ENCODE measurements around the gene TFIP11.

TFIP11 gene

DNA sequence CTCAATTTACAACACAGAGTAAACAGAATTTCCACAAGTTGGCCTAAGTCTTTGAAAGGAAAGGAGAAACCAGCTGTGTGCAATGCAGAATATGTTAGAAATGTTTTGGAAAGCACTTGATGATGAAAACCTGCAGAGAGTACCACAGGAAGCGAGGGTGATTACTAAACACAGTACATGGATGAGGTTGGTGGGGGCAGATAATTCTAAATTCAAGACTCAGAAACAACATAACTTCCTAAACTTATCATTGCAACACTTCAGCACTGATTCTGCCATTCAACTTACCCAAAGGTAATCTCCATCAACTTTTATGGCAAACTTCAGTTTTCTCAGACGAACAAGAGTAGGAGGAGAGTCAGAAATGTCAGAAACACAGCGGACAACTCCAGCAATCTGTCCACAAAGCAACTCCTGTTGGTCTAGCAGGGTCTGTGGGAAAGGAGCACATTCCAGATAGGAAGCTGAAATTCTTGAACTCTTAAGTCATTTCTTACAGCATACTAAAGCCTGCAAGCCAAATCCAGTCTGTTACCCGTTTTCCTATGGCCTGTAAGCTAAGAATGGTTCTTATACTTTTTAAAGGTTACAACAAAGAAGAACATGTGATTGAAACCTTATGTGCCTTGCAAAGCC, 35.5 kb downstream of the TFIP11 start:
- no peak for DNase-seq

DNA sequence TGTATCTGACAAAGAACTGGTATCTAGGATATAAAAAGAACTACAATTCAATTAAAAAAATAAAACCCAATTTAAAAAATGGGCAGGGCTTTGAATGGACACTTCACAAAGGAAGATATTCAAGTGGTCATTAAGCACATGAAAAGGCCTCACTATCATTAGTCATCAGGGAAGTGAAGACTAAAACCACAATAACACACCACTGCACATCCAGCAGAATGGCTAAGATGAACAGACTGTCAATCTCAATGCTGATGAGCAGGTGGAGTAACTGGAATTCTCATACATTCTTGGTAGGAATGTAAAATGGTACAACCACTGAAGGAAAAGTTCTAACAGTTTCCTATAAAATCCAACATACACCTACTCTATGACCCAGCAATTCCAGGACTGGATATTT, 37.6 kb downstream of the TFIP11 start:
- DNase-seq, result no peak

DNA sequence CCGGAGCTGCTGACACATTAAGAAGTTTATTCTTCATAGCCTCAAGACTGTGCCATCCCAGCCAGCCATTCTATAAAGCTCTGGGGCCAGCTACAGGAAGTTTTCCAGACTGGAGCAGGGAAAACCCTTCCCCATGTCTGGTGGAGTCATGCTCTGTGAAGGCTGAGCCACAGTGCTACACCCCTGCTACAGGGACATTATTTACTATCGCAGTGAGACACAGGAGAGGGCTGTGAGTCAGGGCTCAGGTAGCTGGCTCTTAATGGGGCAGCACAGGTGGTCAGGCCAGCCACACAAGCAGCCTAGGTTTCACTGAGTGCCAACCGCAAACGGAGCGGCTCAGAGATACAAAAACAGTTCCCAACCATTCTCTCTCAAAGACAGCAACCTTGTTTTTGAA, 40.8 kb downstream of the TFIP11 start:
- DNase-seq, result no peak

DNA sequence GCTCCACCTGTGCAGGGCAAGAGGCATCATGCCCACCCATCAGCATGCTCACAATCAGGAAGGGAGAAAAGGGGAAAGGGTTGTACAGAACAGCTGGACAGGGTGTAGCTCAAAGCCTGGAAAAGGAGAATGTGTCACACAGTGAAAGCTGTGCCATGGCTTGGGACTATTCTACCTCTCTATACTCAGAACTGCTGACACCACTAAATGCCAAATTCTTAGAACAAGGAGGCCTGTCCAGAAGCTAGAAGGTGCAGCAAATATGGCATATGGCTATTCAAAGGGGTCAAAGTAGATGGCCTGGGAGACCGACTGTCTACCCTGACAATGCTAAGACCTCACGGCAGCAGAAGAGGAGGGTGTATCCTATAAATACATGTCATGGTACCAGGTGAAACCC, 41.5 kb downstream of the TFIP11 start:
- DNase-seq, result no peak

DNA sequence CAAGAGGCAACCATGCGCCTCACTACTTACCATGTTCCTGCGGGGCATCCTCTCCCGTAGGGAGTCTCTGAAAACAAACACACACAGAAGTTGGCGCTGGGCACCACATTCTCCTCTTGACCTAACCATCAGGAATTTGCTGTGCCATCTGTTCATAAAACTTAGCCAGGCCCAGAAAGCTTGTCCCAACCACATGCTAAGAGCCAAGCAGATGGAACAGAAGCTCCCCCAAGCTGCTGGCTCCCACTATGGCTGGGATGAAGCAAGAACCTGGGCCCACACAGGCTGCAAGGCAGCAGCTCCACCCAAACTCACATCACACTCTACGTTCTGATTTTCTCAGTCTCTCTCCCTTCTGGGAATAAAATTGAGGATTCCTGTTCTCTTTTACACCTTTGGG, 46.1 kb downstream of the TFIP11 start:
- no peak for DNase-seq

DNA sequence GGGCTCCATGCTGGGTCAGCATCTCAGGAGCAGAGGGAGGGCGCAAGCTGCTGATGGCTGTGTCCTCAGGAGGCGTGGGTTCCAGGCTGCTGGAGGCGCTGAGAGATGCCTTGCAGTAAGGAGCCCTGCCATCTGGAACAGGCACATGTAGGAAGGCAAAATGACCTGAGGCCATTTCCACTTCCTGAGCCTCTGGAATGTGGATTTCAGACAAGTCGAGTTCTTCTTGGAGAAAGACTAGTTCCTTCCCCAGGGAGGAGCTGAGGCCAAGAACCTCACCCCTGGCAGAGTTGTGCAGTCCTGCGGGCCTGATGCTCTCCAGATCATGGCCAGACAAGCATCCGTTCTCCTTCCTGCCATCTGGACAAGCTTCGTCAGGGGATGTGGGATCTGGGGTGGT, 48.0 kb downstream of the TFIP11 start:
- DNase-seq, result no peak

DNA sequence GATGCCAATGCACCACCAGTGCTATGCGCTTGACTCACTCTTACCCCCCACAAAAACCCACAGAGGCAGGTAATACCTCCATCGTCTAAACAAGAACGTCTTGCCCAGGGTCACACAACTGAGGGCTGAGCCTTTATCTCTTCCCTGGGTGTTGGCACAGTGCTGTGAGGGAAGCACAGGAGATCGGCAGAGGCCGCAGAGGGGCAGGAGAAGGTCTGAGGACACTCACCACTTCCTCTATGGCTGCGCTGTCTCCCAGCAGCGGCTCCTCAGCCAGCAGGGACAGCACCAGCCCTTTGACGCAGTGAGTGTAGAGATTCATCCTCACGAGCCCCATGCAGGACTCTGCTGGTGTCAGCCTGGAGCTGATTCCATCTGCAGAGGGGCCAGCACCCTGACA, 48.6 kb downstream of the TFIP11 start:
- DNase-seq, result no peak

DNA sequence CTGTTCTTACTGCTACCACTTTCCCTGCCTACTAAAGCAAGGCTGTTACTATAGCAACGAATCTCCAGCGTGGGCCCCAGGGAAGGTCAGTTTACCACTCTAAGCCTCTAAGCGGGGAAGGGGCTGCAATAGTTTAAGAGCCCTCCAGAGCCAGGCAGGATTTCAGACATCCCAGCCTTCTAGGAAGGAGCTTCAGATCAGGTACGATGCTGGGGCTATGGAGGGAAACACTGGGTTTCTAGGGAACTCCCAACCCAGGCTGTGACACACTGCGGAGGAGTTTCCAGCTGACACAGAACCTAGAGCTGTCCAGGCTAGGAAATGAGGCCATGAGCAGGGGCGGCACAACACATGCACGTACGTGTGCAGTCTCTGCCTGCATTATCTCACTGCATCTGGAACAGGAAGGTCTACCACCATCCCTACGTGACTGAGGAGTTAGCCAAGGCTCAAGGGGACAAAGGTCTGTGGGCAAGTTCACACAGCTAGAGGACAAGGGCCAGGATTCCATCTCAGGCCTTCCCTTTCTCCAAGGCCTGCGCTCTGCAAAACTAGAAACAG, 49.1 kb downstream of the TFIP11 start:
- no peak for DNase-seq

DNA sequence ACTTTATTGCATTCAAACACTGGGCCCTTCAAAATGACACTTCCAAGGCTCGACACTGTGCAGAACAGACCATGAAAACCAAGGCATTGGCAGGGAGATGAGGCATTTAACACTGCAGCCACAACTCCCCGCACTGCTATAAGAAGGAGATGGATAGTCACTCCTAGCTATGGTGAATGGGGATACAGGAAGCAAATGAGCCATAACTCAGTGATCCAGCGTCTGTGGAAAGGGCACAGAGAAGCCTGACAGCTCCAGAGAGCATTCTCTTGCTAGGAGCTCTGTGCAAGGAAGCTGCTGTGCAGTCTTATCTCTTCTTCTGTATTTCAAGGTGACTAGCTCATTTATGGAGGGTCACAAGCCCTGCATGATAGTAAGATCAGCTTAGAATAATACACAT, 49.6 kb downstream of the TFIP11 start:
- no peak for DNase-seq

DNA sequence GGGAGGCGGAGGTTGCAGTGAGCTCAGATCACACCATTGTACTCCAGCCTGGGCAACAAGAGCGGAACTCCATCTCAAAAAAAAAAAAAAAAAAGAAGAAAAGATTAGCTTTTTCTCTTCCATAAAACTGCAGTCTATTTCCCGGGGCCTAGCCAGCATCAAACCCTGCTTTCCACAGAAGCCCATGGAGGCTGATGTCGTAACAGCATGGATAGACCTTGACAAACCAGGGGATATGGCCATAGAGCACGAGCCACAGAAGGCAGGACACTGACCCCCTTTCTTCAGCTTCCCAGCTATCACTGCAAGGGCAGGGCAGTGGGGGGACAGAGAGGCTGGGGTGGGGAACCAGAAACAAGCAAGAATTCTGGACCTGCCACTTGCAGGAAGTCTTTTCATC, 50.2 kb downstream of the TFIP11 start:
- no peak for DNase-seq

DNA sequence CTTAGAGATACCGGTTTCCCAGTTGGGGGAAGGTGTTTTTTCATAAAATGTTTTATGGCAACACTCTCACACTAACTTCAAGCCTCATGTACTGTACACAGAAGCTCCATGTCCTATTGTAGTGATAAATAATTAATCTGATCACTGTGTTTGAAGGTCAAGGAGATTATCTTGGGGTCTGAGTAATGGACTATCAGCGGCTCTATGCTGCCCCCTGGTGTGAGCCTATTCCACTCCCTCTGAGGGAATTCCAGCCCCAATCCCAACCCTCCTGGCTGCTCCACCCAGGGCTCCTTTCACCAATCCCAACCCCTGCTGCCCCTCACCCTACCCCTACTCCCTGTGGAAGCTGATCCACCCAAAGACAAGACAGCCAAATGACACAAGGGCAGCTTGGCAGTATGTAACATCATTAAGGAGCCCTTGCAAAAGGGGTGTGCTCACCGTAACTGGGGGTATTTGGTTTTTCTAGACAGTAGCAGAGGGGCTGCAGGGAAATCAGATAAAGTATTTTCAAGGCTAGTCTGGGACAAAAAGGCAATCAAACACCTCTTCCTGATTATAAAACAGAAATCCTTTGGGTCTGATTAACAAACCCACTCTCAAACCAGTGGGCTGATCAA, 51.0 kb downstream of the TFIP11 start:
- peak; percentile 27 for DNase-seq

DNA sequence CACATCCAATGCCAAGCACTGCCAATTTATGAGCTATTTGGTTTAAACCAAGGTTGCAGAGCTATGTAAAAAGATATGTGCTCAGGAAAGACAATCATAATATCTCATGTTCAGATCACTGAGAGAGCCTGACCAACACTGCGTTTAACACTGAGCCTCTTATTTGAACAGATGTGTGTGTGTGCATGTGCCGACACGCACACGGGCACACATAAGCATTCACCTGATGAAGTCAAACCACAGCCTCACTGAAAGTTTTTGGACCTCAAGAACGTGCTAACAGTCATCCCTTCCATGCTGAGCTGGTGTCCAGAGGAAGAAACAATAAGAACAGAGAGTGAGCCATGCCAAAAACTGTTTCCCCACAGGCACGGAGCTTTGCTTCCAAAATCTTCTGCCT, 52.1 kb downstream of the TFIP11 start:
- no peak for DNase-seq

DNA sequence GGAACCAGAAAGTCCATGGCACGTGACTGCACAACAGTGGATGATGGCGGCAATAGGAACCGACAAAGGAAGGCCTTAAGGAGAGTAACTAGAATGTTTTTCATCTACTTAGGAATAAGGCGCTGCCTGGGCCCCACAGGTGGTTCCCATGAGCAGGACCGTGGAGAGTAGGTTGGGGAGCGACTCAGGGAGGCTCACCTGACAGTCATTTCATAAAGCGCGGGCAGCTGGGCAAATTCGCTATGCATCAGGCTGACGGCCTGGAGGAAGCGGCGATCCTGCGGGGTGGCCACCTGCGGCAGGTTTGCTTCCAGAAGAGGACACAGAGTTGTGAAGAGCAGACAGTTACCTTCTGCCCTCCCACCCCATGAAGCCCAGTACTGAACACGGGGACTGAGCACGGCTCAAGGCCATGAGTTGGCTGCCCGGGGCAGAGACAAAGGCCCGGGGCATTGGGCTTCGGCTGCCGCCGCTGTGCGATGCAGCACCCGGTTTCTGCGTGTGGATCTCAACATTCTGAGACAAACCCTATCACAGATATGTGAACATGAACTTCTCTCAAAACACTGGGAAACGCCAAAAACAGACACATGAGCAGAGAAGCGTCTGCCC, 54.5 kb downstream of the TFIP11 start:
- DNase-seq, result no peak

DNA sequence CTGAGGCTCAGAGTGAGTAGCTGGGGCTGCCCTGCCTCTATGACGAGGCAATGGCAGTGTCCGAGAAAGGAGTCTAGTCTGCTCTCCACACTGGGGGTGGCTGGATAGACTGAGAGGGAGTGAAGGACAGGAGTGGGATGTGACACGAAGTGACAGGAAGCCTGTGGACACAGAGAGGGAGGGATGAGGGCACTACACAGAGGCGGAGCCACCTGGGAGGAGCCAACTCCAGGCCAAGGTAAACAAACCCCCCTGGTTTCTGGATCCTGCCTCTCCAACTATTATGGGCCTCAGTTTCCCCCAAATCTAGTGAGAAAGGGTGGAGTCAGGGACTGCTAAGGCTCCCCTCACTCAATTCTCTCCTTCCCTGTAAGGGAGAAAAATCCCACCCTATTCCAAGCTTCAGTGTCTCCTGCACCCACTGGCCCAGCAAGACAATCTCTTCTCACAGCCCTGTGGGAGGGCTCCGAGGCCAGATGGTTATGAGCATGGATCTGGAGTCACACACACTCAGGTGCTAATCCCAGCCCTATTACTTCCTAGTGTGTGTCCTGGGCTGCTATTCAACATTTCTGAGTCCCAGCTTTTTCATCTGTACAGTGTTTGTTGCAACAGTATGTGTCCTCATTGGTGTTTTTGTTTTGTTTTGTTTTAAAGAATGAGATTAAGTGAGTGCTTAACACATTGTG, 58.3 kb downstream of the TFIP11 start:
- no peak for DNase-seq

DNA sequence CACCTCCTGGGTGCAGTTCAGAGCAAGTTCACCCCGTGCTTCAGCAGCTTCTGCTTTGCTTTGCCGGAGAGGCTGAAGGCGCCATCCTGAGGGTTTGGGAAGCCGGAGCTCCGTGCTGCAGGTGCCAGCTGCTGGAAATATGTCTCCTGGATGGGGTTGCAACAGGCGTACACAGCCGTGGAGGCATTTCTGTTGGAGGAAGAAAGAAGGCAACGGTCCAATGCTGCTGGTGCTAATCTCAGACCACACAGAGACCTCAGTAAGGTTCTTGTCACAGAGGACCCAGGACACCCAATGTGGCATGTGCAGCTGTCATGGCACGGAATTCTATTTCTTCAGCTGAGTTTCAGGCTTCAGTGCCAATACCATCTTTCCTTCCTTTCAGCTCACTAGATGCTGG, 59.1 kb downstream of the TFIP11 start:
- no peak for DNase-seq

DNA sequence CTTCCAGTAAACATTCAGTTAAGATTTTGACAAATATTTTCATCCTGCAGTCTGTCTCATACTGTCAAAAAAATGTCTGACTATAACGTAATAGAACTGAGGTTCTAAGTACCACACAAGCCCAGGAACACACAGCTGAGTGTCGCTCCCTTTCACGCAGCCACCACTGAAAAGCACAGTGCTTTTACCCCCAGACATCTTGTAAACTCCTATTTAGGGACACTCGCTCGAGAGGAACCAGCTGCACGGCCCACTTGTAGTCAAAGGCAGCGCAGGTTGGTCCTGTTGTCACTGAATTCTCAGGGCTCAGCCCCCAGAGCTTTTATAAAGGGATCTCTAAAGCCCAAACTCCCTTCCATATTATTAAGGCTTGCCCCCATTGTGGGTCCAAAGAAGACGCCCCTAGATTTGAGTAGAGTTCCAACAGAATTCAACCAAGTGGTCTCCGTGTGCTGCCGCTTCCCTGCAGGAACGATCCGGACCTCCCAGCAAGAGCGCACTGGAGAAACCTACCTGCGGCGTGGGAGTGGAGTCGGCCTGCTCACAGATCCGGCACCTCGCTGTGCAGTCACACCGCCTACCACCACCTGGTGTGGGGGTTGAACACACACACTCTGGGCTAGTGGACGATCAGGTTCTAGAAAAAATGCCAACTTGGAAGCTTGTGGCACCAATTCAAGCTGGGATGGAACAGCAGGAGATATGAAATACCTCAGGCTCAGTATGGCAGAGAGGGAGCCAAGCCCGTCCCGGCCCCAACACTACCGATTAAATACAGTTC, 59.8 kb downstream of the TFIP11 start:
- no peak for DNase-seq

DNA sequence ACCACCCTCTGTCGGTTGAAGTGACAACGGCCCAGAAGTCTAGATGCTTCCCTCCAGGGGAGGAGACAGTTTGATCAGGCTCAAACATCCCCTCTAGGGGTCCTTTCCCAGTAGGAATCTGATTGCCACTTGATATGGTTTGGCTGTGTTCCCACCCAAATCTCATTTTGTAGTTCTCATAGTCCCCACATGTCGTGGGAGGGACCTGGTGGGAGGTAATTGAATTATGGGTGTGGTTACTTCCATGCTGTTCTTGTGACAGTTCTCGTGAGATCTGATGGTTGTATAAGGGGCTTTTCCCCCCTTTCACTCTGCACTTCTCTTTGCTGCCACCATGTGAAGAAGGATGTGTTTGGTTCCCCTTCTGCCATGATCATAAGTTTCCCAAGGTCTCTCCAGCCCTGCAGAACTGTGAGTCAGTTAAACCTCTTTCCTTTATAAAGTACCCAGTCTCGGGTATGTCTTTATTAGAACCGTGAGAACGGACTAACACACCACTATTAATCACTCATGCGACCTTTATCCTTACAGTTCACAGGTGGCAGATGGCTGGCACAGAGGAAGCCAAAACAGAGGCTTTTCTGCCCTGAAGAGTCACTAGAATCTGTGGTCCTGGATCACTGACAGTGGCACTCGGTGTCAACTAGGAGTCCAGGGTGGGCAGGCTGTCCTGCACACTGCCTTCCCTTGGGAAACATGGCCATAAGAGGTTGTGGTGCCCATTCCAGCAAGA, 61.7 kb downstream of the TFIP11 start:
- DNase-seq, result no peak

DNA sequence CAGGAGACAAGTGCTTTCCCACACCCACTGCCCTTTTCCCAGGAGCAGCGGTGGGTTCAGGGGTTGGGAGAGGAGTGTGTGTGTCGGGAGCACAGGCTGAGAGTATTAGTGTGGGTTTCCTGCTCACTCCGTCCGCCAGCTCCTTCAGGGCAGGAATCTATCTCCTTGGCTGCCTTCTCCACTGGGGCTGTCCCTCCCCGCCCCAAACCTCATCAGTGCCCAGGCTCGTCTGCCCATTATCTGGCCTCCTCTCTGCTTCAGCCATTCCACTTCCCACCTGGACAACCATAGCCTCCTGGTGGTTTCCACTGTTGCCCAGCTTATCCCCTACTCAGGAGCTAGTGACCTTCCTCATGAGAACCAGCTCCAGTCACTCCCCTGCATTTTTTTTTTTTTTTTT, 63.3 kb downstream of the TFIP11 start:
- no peak for DNase-seq

DNA sequence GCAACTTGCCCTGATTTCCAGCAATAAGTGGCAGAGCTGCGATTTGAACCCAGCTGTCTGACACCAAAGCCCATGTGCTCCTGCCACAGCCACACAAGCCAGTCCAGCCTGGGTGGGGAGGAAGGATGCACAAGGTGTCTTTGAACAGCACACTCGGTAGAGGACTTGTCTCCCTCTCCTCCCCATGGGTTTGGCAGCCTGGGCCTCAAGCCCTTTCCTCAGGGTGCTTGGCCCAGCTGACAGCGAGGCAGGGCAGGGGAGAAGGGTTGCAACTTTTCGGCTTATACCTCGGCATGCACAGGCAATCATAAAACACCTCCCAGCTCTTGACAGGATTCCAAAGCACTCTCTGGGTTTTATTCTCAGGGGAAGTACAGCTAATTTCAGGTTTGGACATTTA, 63.9 kb downstream of the TFIP11 start:
- no peak for DNase-seq

DNA sequence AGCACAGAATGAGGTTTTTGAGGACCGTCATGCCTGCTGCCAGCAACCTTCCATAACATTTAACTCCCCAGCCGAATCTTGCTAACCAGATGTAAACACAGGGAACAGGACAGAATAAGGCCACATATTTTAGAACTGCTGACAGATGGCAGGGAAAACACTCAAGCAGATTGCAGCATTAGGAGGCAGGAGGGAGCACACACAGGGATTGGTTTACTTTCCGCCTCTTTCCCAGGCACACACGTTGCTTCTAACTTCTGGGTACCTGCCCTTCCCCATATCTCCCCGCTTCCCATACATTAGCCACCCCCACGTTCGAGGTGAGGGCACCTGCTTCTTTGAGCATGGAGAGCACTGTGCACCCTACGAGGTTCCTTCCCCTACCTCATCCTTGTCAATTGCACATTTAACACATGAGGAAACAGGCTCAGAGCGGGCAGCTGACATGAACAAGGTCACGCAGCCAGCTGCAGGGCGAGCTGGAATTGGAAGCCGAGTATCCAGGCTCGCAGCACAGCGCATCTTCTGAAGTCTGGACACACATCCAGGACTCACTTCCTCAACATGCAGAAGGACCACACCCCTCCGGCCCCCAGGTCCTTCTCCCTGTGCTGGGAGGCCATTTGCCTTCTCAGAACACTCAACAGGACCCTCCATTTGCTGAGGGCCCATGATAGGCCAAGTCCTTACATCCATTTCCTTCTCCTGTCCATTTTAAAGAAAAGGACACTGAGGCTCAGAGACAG, 64.5 kb downstream of the TFIP11 start:
- DNase-seq, result no peak

DNA sequence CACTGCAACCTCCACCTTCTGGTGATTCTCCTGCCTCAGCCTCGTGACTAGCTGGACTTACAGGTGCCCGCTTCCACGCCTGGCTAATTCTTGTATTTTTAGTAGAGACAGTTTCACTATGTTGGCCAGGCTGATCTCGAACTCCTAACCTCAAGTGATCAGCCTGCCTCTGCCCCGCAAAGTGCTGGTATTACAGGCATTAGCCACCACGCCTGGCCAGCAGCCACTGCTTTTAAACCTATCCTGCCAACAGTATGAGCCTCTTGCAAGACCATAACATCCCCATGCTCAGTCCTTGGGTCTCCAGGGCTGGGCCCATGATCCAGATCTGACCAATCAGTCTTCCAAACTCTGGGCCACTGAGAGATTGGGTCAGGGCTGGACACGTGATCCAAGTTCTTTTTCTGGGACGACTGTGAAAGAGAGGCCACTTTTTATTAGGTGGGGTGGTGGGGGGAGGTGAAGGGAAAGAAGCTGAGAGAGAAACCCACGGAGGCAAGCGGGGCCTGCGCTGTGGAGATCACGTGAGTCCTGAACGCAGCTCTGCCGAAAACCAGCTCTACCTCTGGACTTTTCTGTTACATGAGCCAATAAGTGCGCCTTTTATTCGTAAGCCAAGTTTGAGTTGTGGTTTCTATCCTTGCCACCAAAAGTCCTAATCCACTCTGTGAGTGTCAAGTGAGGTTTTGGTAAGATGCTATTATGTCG, 65.3 kb downstream of the TFIP11 start:
- no peak for DNase-seq

All from activated T-cell treated with anti-CD3 and anti-CD28 coated beads for 4 hours (primary cell).